Endothelial cell of umbilical vein (primary cell): ENCODE measurements around the gene JAZF1. TPM values are rescaled to one million over a fixed set of nuclear protein-coding genes. Genes with fewer than 3 reads are reported as not detected.

ENCODE experiments used
- BruUV-seq: library from RNA; stranded (reverse); fragments of 400-500 nt; replicated peaks from 2 replicates; lab custom pipeline; 2021; lab: Mats Ljungman, UMichigan
- CTCF ChIA-PET: fragments of 300-600, 350-600 bp; sonication (Branson Sonifier 250); formaldehyde crosslinking; loops from one replicate; lab custom pipeline; 2021; ENCODE audit warnings: antibody characterized with exemption, inconsistent platforms; lab: Charles Lee
- POLR2A ChIA-PET: fragments of 300-600, 350-600 bp; sonication (Branson Sonifier 250); formaldehyde crosslinking; loops from one replicate; lab custom pipeline; 2021; ENCODE audit warnings: antibody characterized with exemption, inconsistent platforms; lab: Charles Lee
- DNase-seq: peaks from one replicate; pipeline ENCODE4 v3.0.0-alpha.2; 2011; ENCODE audit warnings: low read depth, low spot score
- FAIRE-seq: peaks from 2 replicates; lab custom pipeline; 2011; peaks lifted over from hg19 to GRCh38; lab: Jason Lieb, UNC
- H2AFZ ChIP-seq: 2 replicates; pipeline ENCODE4 v1.6.0; 2012; ENCODE audit warnings: low read depth, low read length, control low read depth, inconsistent platforms
- H3K27ac ChIP-seq: 2 replicates; pipeline ENCODE4 v1.5.1; 2011; ENCODE audit warnings: low read depth, mild to moderate bottlenecking, control low read depth, low read length, moderate library complexity; ENCODE audit not compliant: insufficient read depth
- H3K27me3 ChIP-seq, 2 experiments: 2 replicates each; pipeline versions ENCODE4 v1.6.0 to v1.6.1; 2011; ENCODE audit warnings: low read length in 2 of 2, mixed read lengths in 1 of 2; ENCODE audit not compliant: control insufficient read depth in 2 of 2, insufficient read depth in 2 of 2
- H3K36me3 ChIP-seq, 2 experiments: 2 replicates in 1 of 2; 3 replicates in 1 of 2; pipeline ENCODE4 v1.5.1; 2011; ENCODE audit warnings: low read length in 2 of 2, mild to moderate bottlenecking in 1 of 2, moderate library complexity in 1 of 2; ENCODE audit not compliant: control insufficient read depth in 2 of 2, insufficient read depth in 2 of 2; ENCODE audit errors: extremely low read depth in 1 of 2
- H3K4me1 ChIP-seq: 3 replicates; pipeline ENCODE4 v1.5.1; 2011; ENCODE audit warnings: mild to moderate bottlenecking, low read length; ENCODE audit not compliant: control insufficient read depth, insufficient read depth; ENCODE audit errors: extremely low read depth
- H3K4me2 ChIP-seq: 2 replicates; pipeline ENCODE4 v1.6.1; 2011; ENCODE audit warnings: low read length, control low read depth, mixed read lengths; ENCODE audit not compliant: insufficient read depth
- H3K4me3 ChIP-seq, 3 experiments: fragments of 200-600 bp in 1 of 3; sonication (generic), shearing (Covaris generic) in 1 of 3; replicated peaks in 1 of 3; 2 replicates each; pipeline ENCODE4 v1.5.1; 2011 to 2016; ENCODE audit warnings: control low read depth in 3 of 3, low read length in 3 of 3, mild to moderate bottlenecking in 2 of 3, inconsistent platforms in 1 of 3, low read depth in 1 of 3, moderate library complexity in 1 of 3; ENCODE audit not compliant: insufficient read depth in 1 of 3
- H3K79me2 ChIP-seq: 2 replicates; pipeline ENCODE4 v1.6.0; 2012; ENCODE audit warnings: low read length, inconsistent platforms; ENCODE audit not compliant: control insufficient read depth, insufficient read depth
- H3K9ac ChIP-seq: replicated peaks from 2 replicates; pipeline ENCODE3; 2011; ENCODE audit warnings: low read length, control low read depth; ENCODE audit not compliant: insufficient read depth; ENCODE audit errors: extremely low read depth
- H3K9me1 ChIP-seq: replicated peaks from 3 replicates; pipeline ENCODE4 v1.6.0; 2011; ENCODE audit warnings: mild to moderate bottlenecking, low read length; ENCODE audit not compliant: control insufficient read depth, insufficient read depth; ENCODE audit errors: extremely low read depth
- H3K9me3 ChIP-seq: replicated peaks from 2 replicates; pipeline ENCODE4 v1.5.1; 2012; ENCODE audit warnings: low read length, inconsistent platforms; ENCODE audit not compliant: control insufficient read depth, insufficient read depth
- H4K20me1 ChIP-seq: replicated peaks from 2 replicates; pipeline ENCODE3; 2011; ENCODE audit warnings: mild to moderate bottlenecking, low read length; ENCODE audit not compliant: control insufficient read depth, insufficient read depth; ENCODE audit errors: extremely low read depth
- CTCF ChIP-seq, 2 donors: IDR thresholded peaks; 1 replicate in 1 of 2; 2 replicates in 1 of 2; pipeline ENCODE4 v1.5.1; 2011; ENCODE audit warnings: low read length in 2 of 2, mild to moderate bottlenecking in 2 of 2, moderate library complexity in 2 of 2, control low read depth in 1 of 2, inconsistent platforms in 1 of 2, low read depth in 1 of 2; ENCODE audit not compliant: insufficient read depth in 1 of 2; ENCODE audit errors: extremely low read depth in 1 of 2
- EZH2 ChIP-seq: IDR thresholded peaks from 2 replicates; pipeline ENCODE4 v1.6.1; 2012; ENCODE audit warnings: borderline replicate concordance, low read depth, mild to moderate bottlenecking, moderate library complexity, low read length, inconsistent platforms; ENCODE audit not compliant: severe bottlenecking
- FOS ChIP-seq: IDR thresholded peaks from 2 replicates; pipeline ENCODE4 v1.6.1; 2011; ENCODE audit warnings: mild to moderate bottlenecking, low read length, moderate library complexity, borderline replicate concordance; ENCODE audit not compliant: insufficient read depth
- GATA2 ChIP-seq: IDR thresholded peaks from 2 replicates; pipeline ENCODE4 v1.7.0; 2011; ENCODE audit warnings: low read depth, mild to moderate bottlenecking, moderate library complexity, mixed read lengths, low read length; ENCODE audit not compliant: insufficient read length, insufficient read depth
- JUN ChIP-seq: IDR thresholded peaks from 2 replicates; pipeline ENCODE4 v1.6.1; 2011; ENCODE audit warnings: borderline replicate concordance, low read depth; ENCODE audit not compliant: insufficient read length, insufficient read depth
- MYC ChIP-seq: IDR thresholded peaks from one replicate; pipeline ENCODE4 v1.6.1; 2011; ENCODE audit warnings: mild to moderate bottlenecking, low read depth, low read length
- POLR2A ChIP-seq: IDR thresholded peaks from 2 replicates; pipeline ENCODE4 v1.6.1; 2012; ENCODE audit warnings: low read depth, mild to moderate bottlenecking, control low read depth, low read length
- POLR2AphosphoS5 ChIP-seq: IDR thresholded peaks from 2 replicates; pipeline ENCODE4 v1.6.1; 2012; ENCODE audit warnings: low read depth, mild to moderate bottlenecking, control low read depth, low read length, moderate library complexity; ENCODE audit not compliant: insufficient read depth
- dilution Hi-C: fragments of 300-500 bp; cut with MboI; formaldehyde crosslinking; loops from one replicate; pipeline ENCODE4 v1.15.0; 2019; ENCODE audit warnings: low sequenced_read_pairs; ENCODE audit not compliant: extremely low pct_ligation_motif_present
- intact Hi-C: fragments of 100-400 bp; cut with micrococcal nuclease; formaldehyde crosslinking; loops from one replicate; pipeline ENCODE4 v1.10.0; 2022
- polyA plus RNA-seq, 4 experiments: library from polyadenylated mRNA; depleted of rRNA in 3 of 4; stranded (reverse) in 3 of 4; unstranded in 1 of 4; fragments of >200 nt; gene quantifications; 2 replicates each; pipeline versions ENCODE4 v1.2.1 to v1.2.3, GENCODE V29; 2011 to 2012; ENCODE audit warnings: missing spikeins in 1 of 4
- total RNA-seq: library from RNA; stranded (reverse); gene quantifications from 2 replicates; pipeline ENCODE4 v1.2.3, GENCODE V29; 2021
- TF ChIP-seq, protein P1 (sequence below): IDR thresholded peaks from 2 replicates; pipeline ENCODE4 v1.6.1; 2011; ENCODE audit not compliant: insufficient read depth, insufficient read length

Gene JAZF1
- total and polyA plus RNA-seq, 2 donors (not counting 3 experiments of a cell fraction or from before 2014, with no cell fraction given) = 2.5 to 16.9 TPM

DNA sequence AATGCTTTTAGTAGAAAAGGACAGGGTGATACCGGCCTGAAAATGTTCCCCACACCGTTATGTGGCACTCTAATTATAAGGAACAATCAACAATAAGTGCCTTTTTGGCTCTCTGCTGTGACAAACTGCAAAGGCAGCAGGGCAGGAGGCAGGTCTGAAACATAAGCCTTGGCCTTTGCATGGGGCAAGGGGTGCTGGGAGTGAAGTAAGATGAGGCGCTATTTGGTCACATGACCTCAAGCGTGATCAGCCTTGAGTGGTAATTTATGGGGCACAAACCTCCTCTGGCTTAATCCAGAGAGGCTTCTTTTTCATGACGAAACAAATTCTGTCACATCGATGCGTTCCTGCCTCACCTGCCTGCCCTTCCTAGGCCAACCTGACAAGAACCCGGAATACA, 237.9 kb downstream of the JAZF1 start:
- FAIRE-seq (no peak), DNase-seq (no peak)
- intact Hi-C loops (no loop called here), dilution Hi-C loops (no loop called here)
- no peaks in the 10 kb centered on the region for H3K4me1 ChIP-seq
- no peak overlapping the region for H3K9ac ChIP-seq
- POLR2A ChIA-PET = no interaction called here
- H4K20me1 ChIP-seq = no peaks in the 10 kb centered on the region
- H3K36me3 ChIP-seq = no peaks in the 10 kb centered on the region
- no peaks in the 10 kb centered on the region for H3K79me2 ChIP-seq
- no peaks in the 10 kb centered on the region for H3K9me1 ChIP-seq
- no peak overlapping the region for H3K4me3 ChIP-seq
- no peak overlapping the region for H3K4me2 ChIP-seq
- no peak for TF ChIP-seq GATA2
- TF ChIP-seq EZH2 = no peak
- no peak for TF ChIP-seq JUN
- TF ChIP-seq POLR2A = no peak
- no peak for TF ChIP-seq POLR2AphosphoS5
- TF ChIP-seq, protein P1, sequence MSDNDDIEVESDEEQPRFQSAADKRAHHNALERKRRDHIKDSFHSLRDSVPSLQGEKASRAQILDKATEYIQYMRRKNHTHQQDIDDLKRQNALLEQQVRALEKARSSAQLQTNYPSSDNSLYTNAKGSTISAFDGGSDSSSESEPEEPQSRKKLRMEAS = no peak
- no peak for TF ChIP-seq FOS
- no peak for TF ChIP-seq MYC
- no peak for TF ChIP-seq CTCF (IDR thresholded peaks at IDR 0.05; ENCODE audit: extremely low read depth in 1 of 2, insufficient read depth in 1 of 2, low read depth in 1 of 2, low read length in 2 of 2)
- H3K27me3 ChIP-seq = no peaks in the 10 kb centered on the region
- no peak overlapping the region for H2AFZ ChIP-seq
- CTCF ChIA-PET = interaction anchor here (2.1 kb wide), 1 partner anchor 151 kb away, joined by 6 read pairs; no protein-coding TSS in a partner anchor
- no peak overlapping the region for H3K27ac ChIP-seq
- no peaks in the 10 kb centered on the region for H3K9me3 ChIP-seq
- BruUV-seq = no TSS peak
